GM18499 (cell line): ENCODE data around the gene FAM193A.
A peak's percentile ranks its signal among the peaks of the same experiment; 100 is the strongest.
"Not testable (repeated sequence)": the region's sequence is repeated elsewhere in the genome, so short reads cannot be mapped to it uniquely, and the experiment has no call there.

ENCODE experiments used
- ATAC-seq: cut with Tn5 transposase; IDR thresholded peaks from one replicate; pipeline ENCODE4 v1.9.1; 2021; ENCODE audit warnings: moderate number of reproducible peaks; ENCODE audit not compliant: insufficient read depth, unreplicated experiment

Gene FAM193A

DNA sequence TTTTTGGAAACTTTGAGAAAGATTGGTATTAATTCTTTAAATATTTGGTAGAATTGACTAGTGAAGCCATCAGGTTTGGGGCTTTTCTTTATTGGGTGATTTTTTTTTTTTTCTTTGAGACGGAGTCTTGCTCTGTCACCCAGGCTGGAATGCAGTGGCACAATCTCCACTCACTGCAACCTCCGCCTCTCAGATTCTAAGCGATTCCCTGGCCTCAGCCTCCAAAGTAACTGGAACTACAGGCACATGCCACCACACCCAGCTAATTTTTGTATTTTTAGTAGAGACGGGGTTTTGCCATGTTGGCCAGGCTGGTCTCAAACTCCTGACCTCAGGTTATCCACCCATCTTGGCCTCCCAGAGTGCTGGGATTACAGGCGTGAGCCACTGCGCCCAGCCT is 143.3 kb downstream of the FAM193A start:
- not testable (repeated sequence) for ATAC-seq

DNA sequence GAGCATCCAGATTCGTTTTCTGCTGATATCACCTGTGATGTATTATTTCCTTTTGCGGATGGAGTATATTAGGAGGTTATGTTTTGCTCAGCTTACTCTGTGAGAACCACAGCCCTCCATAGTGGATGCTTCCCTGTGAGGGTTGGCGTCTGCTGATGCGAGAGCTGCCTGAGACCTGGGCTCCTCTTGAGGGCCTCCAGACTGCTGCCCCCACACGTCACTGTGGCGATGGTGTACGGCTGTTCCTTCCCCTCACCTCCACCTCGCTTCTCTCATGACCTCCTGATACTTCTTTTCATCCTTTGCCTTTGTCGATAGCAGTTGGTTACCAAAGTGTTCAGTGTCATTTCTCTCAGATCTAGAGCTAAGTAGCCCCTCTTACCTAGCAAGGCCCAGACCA is 148.0 kb downstream of the FAM193A start:
- ATAC-seq: no peak

DNA sequence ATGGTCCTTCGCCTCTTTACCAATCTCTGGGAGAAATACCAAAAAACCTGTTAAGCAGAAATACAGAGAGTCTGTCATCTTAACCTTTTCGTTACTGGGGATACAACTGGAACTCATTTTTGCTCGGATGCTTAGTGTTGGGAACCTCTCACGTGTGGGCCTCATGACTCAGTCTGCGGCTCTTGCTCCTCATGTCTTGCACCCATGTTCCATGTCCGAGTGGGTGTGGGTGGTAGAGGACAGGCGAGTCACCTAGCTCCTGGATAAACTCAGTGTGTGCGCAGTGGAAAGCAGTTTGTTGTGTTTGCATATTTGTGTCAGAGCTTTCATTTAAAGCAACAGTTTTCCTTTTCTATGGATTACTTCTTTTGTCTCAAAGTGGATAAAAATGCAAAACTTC is 149.1 kb downstream of the FAM193A start:
- ATAC-seq: no peak

DNA sequence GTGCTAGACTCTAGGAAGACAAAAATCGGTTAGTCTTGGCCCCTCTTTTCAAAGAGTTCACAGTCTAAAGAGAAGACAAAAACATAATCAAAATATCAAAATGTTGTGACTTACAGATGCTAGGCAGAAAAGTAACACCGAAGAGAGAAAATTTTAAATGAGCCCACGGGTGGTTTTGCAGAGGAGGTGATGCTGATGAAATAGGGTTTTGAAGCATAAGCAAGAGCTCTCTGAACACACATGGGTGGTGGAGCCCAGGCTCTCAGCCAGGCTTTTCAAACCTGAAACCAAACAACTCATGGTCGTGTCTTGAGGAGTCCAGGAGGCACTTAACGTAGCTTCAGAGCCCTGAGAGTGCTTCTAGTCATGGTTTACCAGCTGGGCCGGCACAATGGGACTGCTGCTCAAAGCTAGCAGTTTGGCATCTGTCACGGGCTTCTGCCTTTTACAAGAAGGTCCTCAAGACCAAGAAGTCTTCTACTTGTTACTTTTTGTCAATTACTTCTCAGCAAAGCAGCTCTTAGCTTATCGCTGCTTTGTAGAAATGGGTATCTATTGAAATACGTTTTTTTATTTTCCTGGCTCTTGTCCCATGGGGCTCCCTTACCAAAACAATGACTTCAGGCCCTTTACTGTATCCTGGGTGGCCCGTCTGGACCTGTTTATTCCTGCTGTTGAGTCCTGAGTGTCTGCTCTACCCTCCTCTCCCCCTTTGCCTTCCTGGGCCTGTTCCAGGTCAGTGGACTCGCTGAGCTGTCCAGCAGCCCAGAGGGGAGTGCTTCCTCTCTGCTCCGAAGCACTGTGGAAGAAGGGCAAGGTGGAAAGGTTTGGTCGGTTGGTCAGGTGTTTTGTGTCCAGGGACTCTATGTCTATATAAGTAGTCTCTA is 150.2 kb downstream of the FAM193A start:
- ATAC-seq: no peak

DNA sequence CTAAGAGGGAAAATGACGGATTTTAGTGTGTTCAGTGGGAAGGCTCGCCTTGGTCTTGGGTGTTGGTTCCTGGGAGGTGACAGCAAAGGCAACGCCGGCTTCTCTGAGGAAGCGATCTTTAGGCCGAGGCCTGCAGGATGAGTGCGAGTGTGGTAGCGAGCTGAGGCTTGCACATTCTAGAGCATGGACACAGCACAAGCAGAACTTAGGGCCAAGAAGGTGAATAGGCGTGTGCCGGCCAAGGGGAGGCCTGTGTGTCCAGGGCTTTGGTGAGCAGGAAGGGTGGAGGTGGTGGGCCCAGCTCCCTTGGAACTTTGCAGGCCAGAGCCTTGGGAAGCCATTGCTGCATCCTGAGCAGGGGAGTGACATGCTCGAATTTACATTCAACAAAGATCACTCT is 151.8 kb downstream of the FAM193A start:
- no peak for ATAC-seq

DNA sequence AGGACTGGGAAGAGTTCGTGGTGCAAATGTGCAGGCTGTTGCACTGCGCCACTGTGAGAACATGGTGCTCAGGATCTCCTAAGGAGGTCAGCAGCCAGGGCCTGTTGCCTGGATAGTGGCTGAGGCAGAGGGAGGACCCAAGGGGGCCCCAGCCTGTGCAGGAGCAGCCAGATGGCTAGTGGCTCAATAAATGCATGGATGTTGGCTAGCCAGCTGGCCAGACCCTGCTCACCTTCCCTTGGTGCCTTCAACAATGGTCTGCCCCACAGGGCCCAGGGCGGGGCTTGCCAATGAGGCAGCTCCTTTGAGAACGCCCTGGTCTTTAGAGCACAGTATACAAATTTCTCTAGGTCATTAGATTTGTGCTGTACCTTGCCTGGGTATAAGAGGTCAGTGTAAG is 152.2 kb downstream of the FAM193A start:
- no peak for ATAC-seq

DNA sequence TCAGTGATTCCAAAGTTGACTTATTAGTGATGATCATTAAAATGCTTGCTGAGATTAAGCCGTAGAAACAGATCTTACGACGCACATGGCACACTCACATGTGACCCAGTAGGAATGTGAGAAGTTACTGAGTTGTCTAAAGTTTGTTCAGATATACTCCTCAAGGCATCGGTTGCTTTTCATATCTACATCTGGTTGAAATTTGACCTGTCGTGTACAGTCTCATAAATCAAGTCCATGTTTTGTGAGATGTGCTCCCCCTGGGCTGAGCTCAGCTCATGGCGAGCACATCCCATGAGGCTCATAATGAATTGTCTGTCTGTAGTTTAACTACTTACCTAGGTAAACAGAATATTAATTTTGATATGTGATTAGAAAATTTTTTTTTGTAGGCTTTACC is 152.7 kb downstream of the FAM193A start:
- no peak for ATAC-seq

DNA sequence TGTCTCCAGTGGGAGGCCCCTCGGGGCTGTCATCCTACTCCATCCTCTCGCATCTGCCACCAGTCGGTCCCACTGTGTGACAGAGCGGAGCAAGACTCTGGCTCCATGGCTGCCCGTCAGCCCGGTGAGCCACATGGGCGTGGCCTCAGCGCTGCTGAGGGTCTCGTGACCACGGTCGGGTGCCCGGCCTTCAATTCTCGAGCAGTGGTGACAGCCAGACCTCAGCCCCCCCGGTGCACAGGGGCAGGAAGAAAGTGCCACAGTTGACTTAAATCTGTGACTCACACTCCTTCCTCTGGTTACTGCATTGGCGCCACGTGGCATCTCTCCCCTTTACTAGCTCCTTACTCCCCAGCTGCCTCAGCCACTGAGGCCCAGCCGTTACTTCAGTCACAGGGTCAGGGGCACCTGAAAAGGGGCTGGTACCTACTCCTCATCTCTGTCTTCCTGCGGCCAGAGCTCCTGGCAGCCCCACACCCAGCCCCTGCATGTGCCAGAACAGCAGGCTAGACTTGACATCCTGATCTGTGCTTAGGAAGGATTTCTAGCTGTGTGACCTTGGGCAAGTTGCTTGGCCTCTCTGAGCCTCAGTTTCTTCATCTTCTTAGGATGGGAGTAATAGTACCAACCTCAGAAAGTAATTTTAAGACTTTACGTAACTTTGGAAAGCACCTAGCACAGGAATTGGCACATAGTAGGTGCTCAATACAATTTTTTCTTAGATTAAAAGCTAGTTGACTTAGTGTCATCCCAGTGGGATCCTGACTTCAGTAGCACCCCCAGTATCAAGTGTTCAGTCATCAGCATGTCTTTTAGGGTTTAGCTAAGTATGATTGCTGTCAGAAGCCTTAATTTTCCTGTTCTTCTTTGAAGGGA is 153.6 kb downstream of the FAM193A start:
- ATAC-seq: peak; percentile 52

DNA sequence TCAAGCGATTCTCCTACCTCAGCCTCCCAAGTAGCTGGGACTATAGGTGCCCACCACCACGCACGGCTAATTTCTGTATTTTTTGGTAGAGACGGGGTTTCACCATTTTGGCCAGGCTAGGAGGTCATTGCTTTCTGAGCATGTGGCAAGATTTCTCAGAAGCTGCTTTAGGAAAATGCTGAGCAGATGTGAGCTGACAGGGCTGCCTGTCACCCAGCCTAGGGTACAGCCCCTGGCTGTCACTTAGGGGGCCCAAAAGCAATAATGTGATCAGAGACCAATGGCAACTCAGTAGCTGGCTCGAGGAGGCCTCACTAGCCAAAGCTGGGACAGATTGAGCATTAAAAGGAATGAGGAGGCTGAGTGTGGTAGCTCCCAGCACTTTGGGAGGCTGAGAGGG is 154.9 kb downstream of the FAM193A start:
- ATAC-seq: no peak

DNA sequence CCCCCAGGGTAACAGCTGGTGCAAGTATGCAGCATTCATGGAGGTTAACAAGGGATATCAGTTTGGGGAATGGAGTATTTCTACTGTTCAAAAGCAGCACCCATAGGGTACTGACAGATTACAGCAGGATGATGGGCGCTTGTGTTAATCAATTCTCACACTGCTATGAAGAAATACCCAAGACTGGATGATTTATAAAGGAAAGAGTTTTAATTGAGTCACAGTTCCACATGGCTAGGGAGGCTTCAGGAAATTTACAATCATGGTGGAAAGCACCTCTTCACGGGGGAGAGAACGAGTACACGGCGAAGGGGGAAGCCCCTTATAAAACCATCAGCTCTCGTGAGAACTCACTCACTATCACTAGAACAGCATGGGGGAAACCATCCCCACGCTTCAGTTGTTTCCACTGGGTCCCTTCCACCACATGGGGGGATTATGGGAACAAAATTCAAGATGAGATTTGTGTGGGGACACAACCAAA is 155.5 kb downstream of the FAM193A start:
- ATAC-seq: no peak

DNA sequence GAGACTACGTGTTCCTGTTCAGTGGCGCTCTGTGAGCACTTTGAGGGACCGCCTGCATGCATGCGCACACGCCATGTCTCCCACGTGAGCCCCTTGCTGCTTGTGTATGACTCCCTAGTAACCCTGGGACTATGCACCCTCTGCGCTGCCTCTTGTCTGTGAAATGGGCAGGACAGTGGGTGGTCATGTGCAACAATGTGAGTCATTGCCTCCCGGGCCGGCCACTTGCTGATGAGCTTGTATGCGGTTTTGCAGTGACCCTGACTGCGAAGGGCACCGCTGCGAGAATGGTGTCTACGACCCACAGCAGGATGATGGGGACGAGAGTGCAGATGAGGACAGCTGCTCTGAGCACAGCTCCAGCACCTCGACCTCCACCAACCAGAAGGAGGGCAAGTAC is 158.2 kb downstream of the FAM193A start:
- ATAC-seq: no peak

DNA sequence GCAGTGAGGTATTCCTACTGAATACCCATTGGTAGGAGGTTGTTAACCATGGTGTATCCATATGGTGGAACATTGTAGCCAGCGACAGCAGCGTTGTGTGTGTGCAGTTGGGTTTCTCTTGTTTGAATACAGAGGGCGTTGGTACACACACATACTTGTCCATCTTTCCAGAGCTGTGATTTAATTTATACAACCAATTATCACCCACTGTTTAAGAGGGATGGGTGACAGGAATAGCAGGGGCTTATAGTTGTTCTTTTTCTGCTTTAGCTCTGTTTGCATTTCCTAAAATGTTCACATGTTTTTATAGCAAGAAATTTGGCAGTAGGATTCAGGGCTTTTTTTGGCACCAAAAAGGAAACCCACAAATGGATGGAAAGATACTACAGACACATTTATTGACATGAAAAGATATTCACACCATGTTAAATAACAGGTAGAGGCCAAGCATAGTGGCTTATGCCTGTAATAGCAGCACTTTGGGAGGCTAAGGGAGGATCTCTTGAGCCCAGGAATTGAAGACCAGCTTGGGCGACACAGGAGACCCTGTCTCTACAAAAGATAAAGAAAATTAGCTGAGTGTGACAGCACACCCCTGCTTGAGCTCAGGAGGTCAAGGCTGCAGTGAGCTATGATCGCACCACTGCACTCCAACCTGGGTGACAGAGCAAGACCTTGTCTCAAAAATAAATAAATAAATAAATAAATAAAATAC is 159.1 kb downstream of the FAM193A start:
- no peak for ATAC-seq

DNA sequence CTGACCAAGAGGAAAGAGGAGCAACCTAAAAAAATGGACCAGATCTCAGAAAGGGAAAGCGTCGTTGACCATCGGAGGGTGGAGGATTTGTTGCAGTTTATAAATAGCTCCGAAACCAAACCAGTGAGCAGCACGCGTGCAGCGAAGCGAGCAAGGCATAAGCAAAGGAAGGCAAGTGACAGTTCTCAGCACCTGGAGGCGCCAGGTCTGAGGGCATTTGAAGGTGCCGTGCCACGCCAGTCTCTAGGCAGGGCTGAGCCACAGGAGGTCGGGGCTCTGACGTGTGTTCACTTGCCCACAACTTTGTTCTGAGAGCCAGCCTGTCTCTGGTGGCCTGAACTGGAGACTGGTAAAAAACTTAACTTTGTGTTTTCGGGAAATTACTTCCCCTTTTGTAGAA is 160.0 kb downstream of the FAM193A start:
- ATAC-seq: peak; percentile 80

DNA sequence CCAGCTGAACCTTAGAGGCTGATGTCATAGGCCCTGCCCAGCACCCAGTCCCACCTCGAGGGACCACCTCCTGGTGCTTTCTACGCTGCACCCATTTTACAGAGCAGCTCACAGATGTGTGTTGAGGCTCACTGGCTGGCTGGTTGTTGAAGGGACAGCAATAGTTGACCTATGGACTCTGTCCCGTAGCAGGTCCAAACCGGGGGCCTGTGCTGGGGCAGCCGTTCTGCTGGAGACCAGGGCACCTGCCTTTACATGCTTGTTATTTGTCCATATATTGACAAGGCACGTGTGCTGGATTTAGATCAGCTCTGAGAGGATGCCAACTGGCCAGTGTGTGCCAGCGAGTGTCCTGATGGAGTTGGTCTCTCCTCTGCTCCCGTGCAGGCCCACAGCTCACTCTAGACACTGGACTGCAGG is 161.6 kb downstream of the FAM193A start:
- ATAC-seq: no peak

DNA sequence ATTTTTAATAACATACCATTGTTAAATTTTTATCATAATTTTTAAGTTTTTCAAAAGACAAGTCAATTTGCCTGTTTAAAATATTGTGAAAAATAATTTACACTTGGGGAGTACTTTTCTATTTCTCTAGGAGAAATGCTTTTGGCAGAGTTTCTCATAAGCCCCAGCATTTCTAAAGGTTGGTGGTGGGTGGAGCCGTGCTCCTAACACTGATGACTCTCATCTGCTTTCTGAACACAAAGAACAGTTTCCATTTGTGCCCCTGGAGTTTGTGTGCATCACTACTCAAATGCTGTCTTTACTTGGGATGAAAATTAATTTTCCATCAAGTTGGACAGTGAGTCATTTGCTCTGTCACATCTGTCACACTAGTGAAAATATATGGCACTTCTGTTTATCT is 162.1 kb downstream of the FAM193A start:
- ATAC-seq: no peak

DNA sequence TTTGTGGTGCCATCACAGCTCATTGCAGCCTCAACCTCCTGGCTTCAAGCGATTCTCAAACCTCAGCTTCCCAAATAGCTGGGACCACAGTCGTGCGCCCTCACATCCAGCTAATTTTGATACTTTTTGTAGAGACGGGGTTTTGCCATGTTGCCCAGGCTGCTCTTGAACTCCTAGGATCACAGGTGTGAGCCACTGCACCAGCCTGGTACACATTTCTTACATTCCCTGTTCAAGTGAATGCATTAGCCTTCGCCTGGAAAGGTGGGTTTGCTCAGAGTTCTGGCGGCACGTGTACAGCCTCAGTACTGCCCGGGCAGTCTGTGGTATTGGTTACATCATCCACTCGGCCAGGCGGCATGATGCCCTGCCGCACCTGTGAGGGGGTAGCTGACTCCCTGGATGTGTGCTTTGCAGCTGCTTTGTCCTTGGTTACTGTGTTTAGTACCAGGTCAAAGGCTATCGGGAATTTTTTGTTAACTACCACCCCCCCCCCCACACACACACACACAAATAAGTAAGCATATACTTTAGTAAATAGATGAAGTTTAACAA is 162.6 kb downstream of the FAM193A start:
- no peak for ATAC-seq

DNA sequence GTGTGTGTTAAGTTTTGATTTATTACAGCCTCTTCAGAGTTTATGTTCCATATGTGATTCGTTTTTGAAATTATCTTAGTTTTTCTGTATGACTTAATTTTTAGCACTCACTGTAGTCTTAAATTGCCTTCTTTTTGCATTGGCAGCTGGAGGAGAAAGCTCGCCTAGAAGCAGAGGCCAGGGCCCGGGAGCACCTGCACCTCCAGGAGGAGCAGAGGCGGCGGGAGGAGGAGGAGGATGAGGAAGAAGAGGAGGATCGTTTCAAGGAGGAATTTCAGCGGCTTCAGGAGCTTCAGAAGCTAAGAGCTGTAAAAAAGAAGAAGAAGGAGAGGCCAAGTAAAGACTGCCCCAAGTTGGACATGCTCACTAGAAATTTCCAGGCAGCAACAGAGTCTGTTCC is 163.1 kb downstream of the FAM193A start:
- no peak for ATAC-seq

DNA sequence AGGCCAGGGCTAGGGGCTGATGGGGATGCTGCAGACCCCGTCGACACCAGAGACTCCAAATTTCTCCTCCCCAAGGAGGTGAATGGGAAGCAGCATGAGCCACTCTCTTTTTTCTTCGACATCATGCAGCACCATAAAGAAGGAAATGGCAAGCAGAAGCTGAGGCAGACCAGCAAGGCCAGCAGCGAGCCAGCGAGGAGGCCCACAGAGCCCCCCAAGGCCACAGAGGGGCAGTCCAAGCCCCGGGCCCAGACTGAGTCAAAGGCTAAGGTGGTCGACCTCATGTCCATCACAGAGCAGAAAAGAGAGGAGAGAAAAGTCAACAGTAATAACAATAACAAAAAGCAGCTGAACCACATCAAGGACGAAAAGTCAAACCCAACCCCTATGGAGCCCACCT is 163.6 kb downstream of the FAM193A start:
- ATAC-seq: no peak

DNA sequence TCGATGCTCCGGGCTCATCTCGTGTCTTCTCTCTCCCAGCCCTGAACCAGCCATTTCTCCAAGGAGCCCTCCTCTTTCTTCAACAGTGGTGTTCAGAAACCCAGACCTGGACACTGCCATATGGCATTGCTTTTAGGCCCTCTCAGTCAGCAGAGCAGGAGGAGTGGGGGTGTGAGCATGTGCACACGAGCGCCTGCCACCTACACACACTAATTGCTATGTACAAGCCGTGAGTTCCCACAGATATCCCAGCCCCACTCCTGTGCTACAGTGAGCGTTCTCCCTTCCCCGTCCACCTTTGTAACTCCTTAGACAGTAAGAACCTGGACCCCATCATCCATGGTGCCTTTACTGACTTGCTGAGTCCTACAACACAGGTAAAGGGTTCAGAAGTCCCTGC is 165.9 kb downstream of the FAM193A start:
- no peak for ATAC-seq

DNA sequence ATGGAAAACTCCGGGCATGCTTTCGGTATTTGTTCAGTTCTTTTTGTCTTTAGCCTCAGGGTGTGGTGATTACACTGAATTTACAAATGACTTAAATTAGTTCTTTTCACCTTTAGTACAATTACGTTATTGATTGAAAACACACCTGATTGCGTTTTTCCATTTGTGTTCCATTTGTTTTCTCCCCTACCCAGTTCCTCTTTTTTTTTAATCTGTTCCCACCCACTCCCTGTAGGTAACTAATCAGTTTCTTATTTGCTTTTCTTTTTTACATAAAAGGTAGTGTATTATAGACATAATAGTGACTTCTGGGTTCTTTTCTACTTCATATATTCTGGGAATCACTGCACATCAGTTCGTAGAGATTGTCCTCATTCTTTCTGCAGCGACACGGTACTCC is 166.3 kb downstream of the FAM193A start:
- no peak for ATAC-seq
